ENCODE data around the gene PLEKHM3. TPM values are rescaled to one million over a fixed set of nuclear protein-coding genes. Genes with fewer than 3 reads are reported as not detected.

PLEKHM3 gene
- total and polyA plus RNA-seq, 2 of the 13 experiments (the other 11 are each of a cell fraction or from before 2014, with no cell fraction given): 4.5 to 4.7 TPM

DNA sequence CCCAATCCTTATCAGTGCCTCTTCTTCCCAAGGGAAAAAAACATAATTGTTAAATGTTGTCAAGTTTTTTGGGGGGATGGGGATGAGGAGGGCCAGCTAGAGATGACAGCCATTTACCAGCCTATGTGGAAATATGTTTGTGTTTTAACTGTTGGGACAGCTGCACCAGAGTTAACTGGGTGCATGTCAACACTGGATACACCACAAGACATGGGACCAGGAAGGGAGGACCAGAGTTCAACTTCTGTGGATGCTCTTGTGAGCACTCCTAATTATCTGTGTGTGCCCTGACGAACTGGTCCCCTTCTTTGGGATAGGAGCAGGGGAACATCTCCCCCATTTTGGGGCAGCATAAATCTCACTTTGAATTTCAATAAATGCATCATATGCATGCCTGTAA lies 189.5 kb downstream of the PLEKHM3 start (continued):
- TF ChIP-seq, protein P1, sequence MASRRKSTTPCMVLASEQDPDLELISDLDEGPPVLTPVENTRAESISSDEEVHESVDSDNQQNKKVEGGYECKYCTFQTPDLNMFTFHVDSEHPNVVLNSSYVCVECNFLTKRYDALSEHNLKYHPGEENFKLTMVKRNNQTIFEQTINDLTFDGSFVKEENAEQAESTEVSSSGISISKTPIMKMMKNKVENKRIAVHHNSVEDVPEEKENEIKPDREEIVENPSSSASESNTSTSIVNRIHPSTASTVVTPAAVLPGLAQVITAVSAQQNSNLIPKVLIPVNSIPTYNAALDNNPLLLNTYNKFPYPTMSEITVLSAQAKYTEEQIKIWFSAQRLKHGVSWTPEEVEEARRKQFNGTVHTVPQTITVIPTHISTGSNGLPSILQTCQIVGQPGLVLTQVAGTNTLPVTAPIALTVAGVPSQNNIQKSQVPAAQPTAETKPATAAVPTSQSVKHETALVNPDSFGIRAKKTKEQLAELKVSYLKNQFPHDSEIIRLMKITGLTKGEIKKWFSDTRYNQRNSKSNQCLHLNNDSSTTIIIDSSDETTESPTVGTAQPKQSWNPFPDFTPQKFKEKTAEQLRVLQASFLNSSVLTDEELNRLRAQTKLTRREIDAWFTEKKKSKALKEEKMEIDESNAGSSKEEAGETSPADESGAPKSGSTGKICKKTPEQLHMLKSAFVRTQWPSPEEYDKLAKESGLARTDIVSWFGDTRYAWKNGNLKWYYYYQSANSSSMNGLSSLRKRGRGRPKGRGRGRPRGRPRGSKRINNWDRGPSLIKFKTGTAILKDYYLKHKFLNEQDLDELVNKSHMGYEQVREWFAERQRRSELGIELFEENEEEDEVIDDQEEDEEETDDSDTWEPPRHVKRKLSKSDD (CRISPR knock-in tag; IDR thresholded peaks at IDR 0.05; ENCODE audit: low read depth): no peak
- TF ChIP-seq, protein P2, sequence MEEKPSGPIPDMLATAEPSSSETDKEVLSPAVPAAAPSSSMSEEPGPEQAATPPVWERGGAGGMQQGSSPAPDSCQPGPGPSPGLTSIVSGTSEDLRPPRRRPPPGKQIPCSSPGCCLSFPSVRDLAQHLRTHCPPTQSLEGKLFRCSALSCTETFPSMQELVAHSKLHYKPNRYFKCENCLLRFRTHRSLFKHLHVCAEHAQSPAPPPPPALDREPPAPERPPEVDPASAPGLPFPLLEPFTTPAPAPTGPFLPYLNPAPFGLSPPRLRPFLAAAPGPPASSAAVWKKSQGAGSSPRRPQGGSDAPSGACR (CRISPR knock-in tag; IDR thresholded peaks at IDR 0.05): no peak
- TF ChIP-seq, protein P3, sequence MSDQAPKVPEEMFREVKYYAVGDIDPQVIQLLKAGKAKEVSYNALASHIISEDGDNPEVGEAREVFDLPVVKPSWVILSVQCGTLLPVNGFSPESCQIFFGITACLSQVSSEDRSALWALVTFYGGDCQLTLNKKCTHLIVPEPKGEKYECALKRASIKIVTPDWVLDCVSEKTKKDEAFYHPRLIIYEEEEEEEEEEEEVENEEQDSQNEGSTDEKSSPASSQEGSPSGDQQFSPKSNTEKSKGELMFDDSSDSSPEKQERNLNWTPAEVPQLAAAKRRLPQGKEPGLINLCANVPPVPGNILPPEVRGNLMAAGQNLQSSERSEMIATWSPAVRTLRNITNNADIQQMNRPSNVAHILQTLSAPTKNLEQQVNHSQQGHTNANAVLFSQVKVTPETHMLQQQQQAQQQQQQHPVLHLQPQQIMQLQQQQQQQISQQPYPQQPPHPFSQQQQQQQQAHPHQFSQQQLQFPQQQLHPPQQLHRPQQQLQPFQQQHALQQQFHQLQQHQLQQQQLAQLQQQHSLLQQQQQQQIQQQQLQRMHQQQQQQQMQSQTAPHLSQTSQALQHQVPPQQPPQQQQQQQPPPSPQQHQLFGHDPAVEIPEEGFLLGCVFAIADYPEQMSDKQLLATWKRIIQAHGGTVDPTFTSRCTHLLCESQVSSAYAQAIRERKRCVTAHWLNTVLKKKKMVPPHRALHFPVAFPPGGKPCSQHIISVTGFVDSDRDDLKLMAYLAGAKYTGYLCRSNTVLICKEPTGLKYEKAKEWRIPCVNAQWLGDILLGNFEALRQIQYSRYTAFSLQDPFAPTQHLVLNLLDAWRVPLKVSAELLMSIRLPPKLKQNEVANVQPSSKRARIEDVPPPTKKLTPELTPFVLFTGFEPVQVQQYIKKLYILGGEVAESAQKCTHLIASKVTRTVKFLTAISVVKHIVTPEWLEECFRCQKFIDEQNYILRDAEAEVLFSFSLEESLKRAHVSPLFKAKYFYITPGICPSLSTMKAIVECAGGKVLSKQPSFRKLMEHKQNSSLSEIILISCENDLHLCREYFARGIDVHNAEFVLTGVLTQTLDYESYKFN (CRISPR knock-in tag; conservative IDR thresholded peaks at IDR 0.05): peak; percentile 44; the same call in 1 of the 2 replicates
- TF ChIP-seq BCL6 (CRISPR knock-in tag; IDR thresholded peaks at IDR 0.05) (peak; percentile 40; the same call in 1 of the 2 replicates), SMC3 (IDR thresholded peaks at IDR 0.05; ENCODE audit: low read length) (no peak), ZNF780A (CRISPR knock-in tag; IDR thresholded peaks at IDR 0.05) (no peak), ZNF124 (CRISPR knock-in tag; IDR thresholded peaks at IDR 0.05) (no peak), HNF4A (CRISPR knock-in tag; IDR thresholded peaks at IDR 0.05) (peak; percentile 78), FOSL1 (CRISPR knock-in tag; IDR thresholded peaks at IDR 0.05; ENCODE audit: borderline replicate concordance) (no peak), LCORL (IDR thresholded peaks at IDR 0.05) (no peak), LCORL (CRISPR knock-in tag; IDR thresholded peaks at IDR 0.05) (peak; percentile 75; the same call in 1 of the 2 replicates), ZFP36 (IDR thresholded peaks at IDR 0.05; ENCODE audit: borderline replicate concordance, low read depth, low read length, partially characterized antibody) (no peak), ATF1 (CRISPR knock-in tag; IDR thresholded peaks at IDR 0.05) (no peak), RARG (CRISPR knock-in tag; IDR thresholded peaks at IDR 0.05; ENCODE audit: low read depth) (no peak), ZNF788 (CRISPR knock-in tag; IDR thresholded peaks at IDR 0.05; ENCODE audit: borderline replicate concordance) (no peak), HMG20A (CRISPR knock-in tag; IDR thresholded peaks at IDR 0.05; ENCODE audit: borderline replicate concordance) (no peak), ZNF234 (CRISPR knock-in tag; conservative IDR thresholded peaks at IDR 0.05) (no peak), HDAC1 (CRISPR knock-in tag; IDR thresholded peaks at IDR 0.05) (peak; percentile 47; the same call in 1 of the 2 replicates), NKX3-1 (CRISPR knock-in tag; IDR thresholded peaks at IDR 0.05) (no peak), RARA (CRISPR knock-in tag; IDR thresholded peaks at IDR 0.05) (peak; percentile 35; the same call in 1 of the 2 replicates)
- TF ChIP-seq, protein P4, sequence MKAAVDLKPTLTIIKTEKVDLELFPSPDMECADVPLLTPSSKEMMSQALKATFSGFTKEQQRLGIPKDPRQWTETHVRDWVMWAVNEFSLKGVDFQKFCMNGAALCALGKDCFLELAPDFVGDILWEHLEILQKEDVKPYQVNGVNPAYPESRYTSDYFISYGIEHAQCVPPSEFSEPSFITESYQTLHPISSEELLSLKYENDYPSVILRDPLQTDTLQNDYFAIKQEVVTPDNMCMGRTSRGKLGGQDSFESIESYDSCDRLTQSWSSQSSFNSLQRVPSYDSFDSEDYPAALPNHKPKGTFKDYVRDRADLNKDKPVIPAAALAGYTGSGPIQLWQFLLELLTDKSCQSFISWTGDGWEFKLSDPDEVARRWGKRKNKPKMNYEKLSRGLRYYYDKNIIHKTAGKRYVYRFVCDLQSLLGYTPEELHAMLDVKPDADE (CRISPR knock-in tag; IDR thresholded peaks at IDR 0.05): no peak

Data from HepG2 (cell line).